KG1 (cell line): Measurements from ENCODE around the gene TPPP.

Experiments
- DNase-seq: peaks from one replicate; lab custom pipeline; 2025; lab: John Stamatoyannopoulos, UW

The TPPP gene

DNA sequence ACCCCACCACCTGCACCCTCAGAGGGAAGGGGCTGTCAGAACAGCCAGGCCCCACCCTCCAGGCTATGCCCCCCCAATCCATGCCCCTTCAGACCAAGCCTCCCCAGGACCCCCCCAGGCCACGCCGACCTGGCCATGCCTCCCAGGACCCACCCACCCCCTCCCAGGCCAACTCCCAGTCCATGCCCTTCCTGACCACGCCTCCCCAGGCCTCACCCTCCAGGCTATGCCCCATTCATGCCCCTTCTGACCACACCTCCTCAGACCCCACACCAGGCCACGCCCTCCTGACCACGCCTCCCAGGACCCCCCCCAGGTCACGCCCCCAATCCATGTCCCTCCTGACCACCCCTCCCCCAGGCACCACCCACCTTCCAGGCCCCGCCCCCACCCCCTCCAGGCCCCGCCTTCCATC lies 27.6 kb downstream of the TPPP start:
- DNase-seq, result no peak

- no peak for DNase-seq
Measured at GRCh38 chr5:664994-665360, 28.2 kb downstream of the TPPP start.

DNA sequence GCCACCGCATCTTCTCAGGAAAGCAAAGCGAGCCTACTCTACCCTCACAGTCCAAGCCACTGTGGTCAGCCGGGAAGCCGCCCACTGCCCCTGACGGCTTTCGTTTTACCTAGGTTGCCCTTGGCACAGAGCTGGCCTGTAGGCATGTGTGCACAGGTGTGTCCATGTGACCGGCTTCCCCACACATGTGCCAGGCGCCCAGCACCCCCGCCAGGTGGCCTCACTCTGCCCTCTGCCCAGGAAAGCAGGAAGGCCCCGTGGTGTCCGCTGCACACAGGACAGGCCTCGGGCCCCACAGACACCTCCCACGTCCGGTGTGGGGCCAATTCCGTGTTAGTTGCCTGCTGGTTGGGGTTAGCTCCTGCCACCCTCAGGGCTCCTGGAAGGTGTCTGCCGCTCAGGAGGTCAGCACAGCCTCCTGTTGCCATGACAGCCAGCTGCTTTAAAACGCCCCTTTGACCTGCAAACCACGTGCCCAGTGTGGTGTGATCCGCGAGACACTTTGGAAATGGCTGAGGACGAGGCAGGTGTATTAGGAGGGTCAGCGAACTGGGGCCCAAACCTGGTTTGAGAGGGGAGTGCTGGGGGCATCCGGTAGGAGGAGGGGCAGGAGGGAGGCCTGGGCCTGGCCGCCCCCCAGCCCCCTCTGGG lies 28.7 kb downstream of the TPPP start:
- no peak for DNase-seq

DNA sequence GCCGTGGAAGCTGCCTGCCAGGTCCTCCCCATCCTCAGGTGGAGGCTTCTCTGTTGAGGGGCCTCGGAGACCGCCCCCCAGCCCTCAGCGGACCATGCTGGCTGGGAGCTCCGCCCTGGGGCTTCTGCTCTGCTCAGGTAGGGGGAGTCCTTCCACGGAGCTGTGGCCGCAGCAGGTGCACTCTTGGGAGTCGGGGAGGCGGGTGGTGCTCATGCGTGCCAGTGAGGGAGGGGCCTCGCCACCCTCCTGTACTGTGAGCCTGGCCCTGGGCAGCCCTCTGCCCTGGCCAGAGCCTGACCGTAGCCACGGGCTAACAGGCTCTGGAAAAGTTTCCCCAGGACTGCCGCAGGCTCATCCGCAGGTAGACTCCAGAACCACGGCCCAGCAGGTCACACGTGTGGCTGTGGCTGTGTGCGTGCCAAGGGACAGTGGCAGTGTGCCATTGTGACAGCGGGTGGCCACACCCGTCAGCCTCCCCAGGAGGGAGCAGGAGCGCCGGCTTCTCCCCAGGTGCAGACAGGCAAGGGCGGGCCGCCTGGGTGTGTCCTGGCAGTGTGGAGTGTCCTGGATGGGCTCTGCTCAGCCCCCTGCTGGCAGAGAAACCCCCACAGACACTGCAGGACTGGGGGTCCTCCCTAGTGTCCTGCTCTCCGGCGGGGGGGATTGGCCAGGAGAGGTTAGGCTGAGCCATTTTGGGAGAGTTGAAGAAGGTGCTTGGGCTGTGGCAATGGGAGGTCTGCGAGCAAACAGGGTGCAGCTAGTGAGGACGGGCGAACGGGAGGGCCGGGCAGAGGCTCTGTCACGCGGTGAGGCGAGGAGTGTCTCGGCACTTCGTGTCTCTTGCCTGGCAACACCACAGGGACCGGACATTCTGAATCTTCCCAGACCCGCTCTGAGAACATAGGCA lies 29.5 kb downstream of the TPPP start:
- DNase-seq, result no peak

DNA sequence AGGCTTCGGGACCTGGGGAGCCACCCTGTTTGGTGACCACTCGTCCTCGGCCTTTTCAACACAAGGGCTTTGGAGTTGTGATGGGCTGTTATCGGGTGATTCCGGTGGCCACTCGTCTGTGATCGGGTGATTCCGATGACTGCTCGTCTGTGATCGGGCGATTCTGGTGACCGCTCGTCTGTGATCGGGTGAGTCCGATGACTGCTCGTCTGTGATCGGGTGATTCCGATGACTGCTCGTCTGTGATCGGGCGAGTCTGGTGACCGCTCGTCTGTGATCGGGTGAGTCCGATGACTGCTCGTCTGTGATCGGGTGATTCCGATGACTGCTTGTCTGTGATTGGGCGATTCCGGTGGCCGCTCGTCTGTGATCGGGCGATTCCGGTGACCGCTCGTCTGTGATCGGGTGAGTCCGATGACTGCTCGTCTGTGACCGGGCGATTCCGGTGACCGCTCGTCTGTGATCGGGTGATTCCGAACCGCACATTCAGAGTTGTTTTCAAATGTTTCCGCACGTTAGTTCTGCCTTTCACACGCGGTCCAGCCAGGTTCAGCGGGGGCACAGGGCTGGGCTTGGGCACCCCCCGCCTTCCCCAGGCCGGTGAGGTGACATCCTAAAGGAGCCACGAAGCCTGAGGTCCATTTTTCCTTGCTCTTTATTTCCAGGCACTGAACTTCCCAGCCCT lies 30.3 kb downstream of the TPPP start:
- no peak for DNase-seq

GRCh38 chr5:661891-662750 lies 31.0 kb downstream of the TPPP start:
- no peak for DNase-seq

- no peak for DNase-seq
Measured at GRCh38 chr5:660491-661030, 32.6 kb downstream of the TPPP start.

GRCh38 chr5:659496-660263 lies 33.5 kb downstream of the TPPP start:
- no peak for DNase-seq

DNA sequence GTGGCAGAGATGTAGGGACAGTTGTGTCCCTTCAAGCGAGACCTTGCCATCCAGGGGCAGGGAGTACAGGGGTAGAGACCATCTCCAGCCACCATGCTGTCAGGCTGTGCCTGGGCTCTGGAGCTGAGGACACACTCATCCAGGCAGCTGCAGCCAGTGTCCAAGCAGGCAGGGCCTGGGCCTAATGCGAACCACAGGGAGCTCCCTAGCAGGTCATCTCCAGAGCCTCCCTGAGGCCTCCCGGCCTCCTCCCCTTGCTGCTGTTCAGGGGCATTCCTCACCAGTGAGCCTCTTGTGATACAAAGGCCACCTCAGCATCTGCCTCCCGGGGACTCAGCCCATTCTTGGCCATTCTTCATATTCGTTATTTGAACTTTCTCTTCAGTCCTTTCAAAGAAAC lies 35.0 kb downstream of the TPPP start:
- no peak for DNase-seq

GRCh38 chr5:657570-657969 lies 35.6 kb downstream of the TPPP start:
- DNase-seq, result no peak

GRCh38 chr5:655406-655805 lies 37.7 kb downstream of the TPPP start:
- no peak for DNase-seq

DNA sequence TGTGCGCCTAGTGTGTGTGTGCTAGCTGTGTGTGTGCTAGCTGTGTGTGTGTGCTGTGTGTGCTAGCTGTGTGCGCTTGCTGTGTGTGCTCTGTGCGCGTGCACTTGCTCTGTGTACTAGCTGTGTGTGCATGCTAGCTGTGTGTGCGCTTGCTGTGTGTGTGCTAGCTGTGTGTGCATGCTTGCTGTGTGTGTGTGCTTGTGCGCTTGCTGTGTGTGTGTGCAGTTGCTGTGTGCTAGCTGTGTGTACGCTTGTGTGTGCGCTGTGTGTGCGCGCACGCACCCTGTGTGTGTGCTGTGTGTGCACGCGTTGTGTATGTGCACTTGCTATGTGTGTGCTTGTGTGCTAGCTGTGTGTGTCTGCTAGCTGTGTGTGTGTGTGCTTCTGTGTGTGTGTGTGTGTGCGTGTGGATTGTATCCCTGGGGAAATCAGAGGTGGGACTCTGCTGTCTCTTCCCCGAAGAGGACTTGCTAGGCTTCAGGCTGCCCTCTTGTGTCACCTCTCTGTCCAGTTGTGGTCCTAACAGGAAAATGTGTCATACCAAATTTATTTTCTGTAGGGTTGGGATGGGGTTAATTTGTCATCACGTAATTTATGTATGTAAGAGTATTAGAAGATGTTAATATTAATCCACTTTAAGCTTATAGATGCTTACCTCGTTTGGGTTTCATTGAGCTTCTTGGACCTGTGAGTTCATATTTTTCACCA lies 38.9 kb downstream of the TPPP start:
- DNase-seq, result no peak

- DNase-seq, result no peak
Measured at GRCh38 chr5:652773-653350, 40.3 kb downstream of the TPPP start.

DNA sequence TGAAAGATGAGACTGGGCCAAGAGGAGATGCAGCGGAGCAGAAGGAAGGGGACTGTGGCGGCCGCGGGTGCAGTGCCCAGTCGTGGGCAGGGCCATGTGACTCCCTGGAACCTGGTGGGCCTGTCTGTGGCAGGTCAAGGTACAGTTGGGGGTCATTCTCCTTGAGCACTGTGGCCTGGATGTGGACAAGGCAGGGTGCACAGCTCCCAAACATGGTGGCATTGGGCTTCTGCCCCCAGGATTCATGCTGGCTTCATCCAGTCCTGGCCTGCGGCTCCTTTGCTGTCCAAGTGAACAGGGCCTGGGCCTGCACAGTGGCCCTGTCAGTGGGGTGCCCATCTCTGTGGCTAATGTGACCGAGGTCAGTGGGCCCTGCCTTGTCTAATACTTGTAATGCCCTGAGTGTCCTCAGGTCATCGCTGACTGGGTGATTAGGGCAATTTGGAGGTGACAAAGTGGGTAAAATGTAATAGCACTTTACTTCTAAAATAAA lies 41.1 kb downstream of the TPPP start:
- DNase-seq, result no peak

DNA sequence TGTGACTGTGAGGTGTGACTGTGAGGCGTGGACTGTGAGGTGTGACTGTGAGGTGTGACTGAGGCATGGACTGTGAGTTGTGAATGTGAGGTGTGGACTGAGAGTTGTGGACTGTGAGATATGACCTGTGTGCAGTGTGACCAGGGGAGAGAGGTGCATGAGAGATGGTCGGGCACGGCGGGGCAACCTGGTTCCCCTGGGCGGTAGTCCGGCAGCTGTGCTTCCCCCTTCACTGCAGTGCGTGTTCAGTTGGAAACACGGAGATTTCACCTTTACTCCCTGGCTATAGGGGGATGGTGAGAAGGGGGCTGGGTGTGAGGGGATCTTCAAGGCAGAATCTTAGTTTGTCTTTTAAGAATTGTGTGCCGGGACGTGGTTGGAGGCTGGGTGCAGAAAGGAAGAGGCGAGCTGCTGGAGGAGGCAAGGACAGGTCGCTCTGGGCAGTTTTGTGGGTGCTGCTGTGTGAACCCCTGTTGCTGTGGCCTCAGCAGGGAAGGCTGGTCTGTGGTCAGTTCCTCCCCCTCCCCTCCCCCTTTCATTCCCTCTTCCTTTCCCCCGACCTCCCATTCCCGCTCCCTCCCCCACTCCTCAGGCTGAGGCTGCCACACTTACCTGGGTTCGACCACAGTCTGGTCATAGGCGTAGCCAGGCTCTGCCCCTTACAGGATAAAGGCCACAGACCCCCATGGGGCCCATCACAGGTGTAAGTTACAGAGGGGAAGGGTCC lies 41.7 kb downstream of the TPPP start:
- no peak for DNase-seq

- no peak for DNase-seq
Measured at GRCh38 chr5:647727-648126, 45.4 kb downstream of the TPPP start.

DNA sequence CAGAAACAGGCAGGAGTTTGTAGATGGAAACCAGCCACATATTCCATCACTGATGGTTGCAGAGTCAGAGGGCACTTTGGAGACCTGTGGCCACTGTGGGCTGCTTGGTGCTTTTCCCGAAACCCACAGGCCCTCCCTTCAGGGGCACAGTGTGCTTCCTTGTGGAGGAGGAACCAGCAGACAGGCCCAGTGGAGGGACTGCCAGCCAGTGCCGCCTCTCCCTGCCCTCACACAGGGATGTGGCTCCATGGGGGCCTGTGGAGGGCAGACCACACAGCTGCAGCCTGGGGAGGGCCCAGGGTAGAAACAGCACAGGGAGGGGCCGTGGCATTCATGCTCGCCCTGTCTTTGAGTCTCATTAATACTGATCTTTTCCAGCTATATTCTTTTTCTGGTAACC lies 45.8 kb downstream of the TPPP start:
- DNase-seq, result no peak

DNA sequence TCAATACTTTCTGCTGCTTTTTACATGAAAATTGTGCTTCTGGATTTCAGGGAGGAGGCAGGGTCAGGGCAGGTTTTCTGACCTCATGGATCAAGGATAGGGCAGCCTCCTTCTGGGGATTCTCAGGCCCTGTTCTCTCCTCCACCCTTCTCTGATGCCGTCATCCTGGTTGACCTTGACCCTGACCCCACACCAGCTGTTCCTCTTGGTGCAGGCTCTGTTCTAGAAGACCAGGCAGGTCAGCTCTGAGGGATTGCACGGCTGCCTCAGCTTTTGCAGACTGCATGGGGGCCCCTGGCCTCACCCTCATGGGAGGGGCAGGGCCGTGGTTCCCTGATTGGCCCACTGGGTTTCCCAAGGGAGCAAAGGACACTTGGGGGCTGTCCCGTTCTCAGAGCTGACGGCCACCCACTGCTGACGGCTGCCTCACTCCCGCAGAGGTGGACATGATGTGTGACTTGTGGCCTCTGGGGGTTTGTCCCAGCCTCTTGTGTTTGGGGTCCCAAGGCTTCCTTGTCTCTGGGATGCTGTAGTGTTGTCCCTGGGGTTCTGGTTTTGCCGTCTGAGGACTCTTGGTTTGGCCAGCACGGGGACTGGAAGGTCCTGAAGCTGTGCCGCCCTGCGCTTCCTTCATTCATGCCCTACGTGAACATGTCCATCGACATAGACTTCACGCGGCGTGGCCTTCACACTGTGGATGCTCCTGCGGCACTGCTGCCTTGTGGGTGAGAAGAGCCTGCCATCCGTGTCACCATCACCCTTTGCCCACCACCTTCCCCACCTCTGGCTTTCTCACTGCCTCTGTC lies 46.6 kb downstream of the TPPP start:
- DNase-seq, result no peak
